SH-SY5Y (cell line): ENCODE measurements around the gene TNIK.

Source experiments
- GATA2 ChIP-seq: IDR thresholded peaks from 2 replicates; pipeline ENCODE4 v1.6.1; 2011; ENCODE audit warnings: mild to moderate bottlenecking, low read depth, low read length
- GATA3 ChIP-seq: IDR thresholded peaks from 2 replicates; pipeline ENCODE4 v1.6.1; 2011; ENCODE audit warnings: low read depth, mild to moderate bottlenecking, low read length, moderate library complexity

DNA sequence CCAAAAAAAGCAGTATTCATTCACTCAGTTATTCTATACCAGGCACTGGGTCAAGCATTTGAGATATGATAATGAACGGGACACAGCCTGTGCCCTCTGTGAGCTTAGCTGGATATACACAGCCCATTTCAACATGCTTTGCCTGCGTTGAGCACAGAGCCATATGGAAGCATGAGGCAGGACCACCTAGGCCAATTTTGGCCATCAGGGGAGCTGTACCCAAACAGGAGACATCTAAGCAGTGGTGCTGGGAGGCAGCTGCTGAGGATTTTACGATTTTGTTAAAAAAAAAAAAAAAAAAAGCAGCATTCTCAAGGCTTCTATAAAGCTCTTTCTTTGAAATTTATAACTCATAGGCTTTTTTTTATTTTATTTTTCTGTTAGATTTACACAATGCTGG is 346.5 kb downstream of the TNIK start:
- TF ChIP-seq GATA3 (no peak), GATA2 (no peak)
